Sciatic nerve (tissue), 2 donors: ENCODE data around the gene MAML3. TPM values are rescaled to one million over a fixed set of nuclear protein-coding genes. Genes with fewer than 3 reads are reported as not detected.

ENCODE experiments used
- ATAC-seq: fragments of 200-7000 bp; cut with Tn5 transposase; one replicate; pipeline ENCODE4 v1.9.1; 2020; ENCODE audit warnings: mild to moderate bottlenecking, moderate library complexity
- DNase-seq: peaks from one replicate; pipeline ENCODE4 v3.0.0-alpha.2; 2020; ENCODE audit warnings: low spot score
- intact Hi-C: fragments of 100-400 bp; cut with DNase I; formaldehyde crosslinking; loops from one replicate; pipeline ENCODE4 v1.14.2; 2022
- total RNA-seq: library from RNA; stranded (reverse); fragmentation: NEBNext Ultra II Directional; extraction: Animal tissue kit (Norgen Biotek cat#: 25700); gene quantifications from one replicate; pipeline ENCODE4 v1.2.1, GENCODE V29; 2021
- donor health status: DM: no; HTN: no; CAD: no.
- donor health status: DM: no; HTN: no; CAD: no.

Gene MAML3
- total RNA-seq, 1 donor from 2014 or later: 11.0 TPM

- intact Hi-C loops: no loop called here
- DNase-seq: no peak
- ATAC-seq: no peak
These were observed 122.3 kb downstream of the MAML3 start for GRCh38 chr4:140031706-140032105.

- no peak for DNase-seq
- ATAC-seq: no peak
- intact Hi-C loops: no loop called here
These were observed 122.9 kb downstream of the MAML3 start for GRCh38 chr4:140031061-140031460.

GRCh38 chr4:140028676-140029517 is 125.1 kb downstream of the MAML3 start:
- ATAC-seq: no peak
- intact Hi-C loops: no loop called here
- DNase-seq: no peak

GRCh38 chr4:140028101-140028500 is 125.9 kb downstream of the MAML3 start:
- no peak for DNase-seq
- intact Hi-C loops: no loop called here
- ATAC-seq: no peak

GRCh38 chr4:140027101-140027500 is 126.9 kb downstream of the MAML3 start:
- intact Hi-C loops: no loop called here
- DNase-seq (no peak), ATAC-seq (no peak)

- intact Hi-C loops: no loop called here
- no peak for DNase-seq
- no peak for ATAC-seq
These were observed 128.5 kb downstream of the MAML3 start for GRCh38 chr4:140025470-140025869.

GRCh38 chr4:140020457-140021361 is 133.3 kb downstream of the MAML3 start:
- ATAC-seq: peak; percentile 38
- intact Hi-C loops: no loop called here
- no peak for DNase-seq

GRCh38 chr4:140019619-140020347 is 134.2 kb downstream of the MAML3 start:
- ATAC-seq (no peak), DNase-seq (no peak)
- intact Hi-C loops: no loop called here

- intact Hi-C loops: no loop called here
- DNase-seq (no peak), ATAC-seq (no peak)
These were observed 134.9 kb downstream of the MAML3 start for GRCh38 chr4:140018931-140019618.

GRCh38 chr4:140014284-140014683 is 139.7 kb downstream of the MAML3 start:
- DNase-seq (no peak), ATAC-seq (no peak)
- intact Hi-C loops: no loop called here

GRCh38 chr4:140012688-140013486 is 141.1 kb downstream of the MAML3 start:
- intact Hi-C loops: no loop called here
- ATAC-seq (peak; percentile 89), DNase-seq (no peak)

- ATAC-seq (no peak), DNase-seq (no peak)
- intact Hi-C loops: loop anchor here (10.0 kb wide), 1 partner anchor 271 kb away; no protein-coding TSS in a partner anchor
These were observed 148.3 kb downstream of the MAML3 start for GRCh38 chr4:140005699-140006098.

GRCh38 chr4:140004922-140005627 is 148.9 kb downstream of the MAML3 start:
- intact Hi-C loops: loop anchor here (10.0 kb wide), 1 partner anchor 270 kb away; no protein-coding TSS in a partner anchor
- ATAC-seq (peak; percentile 55), DNase-seq (no peak)

GRCh38 chr4:140004549-140004895 is 149.5 kb downstream of the MAML3 start:
- ATAC-seq (peak; percentile 92), DNase-seq (peak; percentile 68)
- intact Hi-C loops: loop anchor here (10.0 kb wide), 1 partner anchor 270 kb away; no protein-coding TSS in a partner anchor

- peak; percentile 53 for ATAC-seq
- intact Hi-C loops: loop anchor here (10.0 kb wide), 1 partner anchor 269 kb away; no protein-coding TSS in a partner anchor
- no peak for DNase-seq
These were observed 150.0 kb downstream of the MAML3 start for GRCh38 chr4:140003876-140004548.

- DNase-seq: no peak
- no peak for ATAC-seq
- intact Hi-C loops: loop anchor here (10.0 kb wide), 1 partner anchor 265 kb away; no protein-coding TSS in a partner anchor
These were observed 153.8 kb downstream of the MAML3 start for GRCh38 chr4:140000232-140000631.
